GM19238 (cell line): ENCODE results near the gene LINC00632.
A peak's percentile ranks its signal among the peaks of the same experiment; 100 is the strongest.

Experiments used
- DNase-seq: peaks from one replicate; pipeline ENCODE4 v3.0.0; 2011; ENCODE audit warnings: low spot score; ENCODE audit not compliant: insufficient read length

LINC00632 gene

DNA sequence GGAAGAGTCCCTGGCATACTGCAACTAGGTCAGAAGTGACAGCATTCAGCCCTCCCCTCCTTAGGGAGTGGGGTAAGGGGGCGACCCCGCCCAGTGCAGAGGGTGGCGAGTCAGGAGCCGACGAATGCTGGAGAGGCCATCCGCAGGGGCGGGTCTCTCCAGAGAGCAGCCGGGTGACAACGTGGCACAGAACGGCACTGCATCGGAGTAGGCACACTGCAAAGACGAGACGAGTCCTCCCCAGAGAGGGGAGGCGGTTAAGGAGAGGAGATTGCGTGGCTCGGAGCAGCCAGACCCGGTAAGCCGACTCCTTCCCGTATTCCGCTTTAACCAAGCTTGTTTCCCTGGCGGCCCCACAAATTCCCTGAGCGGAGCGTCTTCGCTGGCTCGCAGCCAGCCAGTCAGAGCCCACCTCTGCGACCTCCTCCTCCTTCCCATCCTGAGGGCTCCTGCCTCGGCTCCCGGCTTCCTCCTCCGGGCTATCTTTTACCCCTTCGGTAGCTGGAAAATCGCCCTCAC lies 54.9 kb downstream of the LINC00632 start:
- no peak for DNase-seq

DNA sequence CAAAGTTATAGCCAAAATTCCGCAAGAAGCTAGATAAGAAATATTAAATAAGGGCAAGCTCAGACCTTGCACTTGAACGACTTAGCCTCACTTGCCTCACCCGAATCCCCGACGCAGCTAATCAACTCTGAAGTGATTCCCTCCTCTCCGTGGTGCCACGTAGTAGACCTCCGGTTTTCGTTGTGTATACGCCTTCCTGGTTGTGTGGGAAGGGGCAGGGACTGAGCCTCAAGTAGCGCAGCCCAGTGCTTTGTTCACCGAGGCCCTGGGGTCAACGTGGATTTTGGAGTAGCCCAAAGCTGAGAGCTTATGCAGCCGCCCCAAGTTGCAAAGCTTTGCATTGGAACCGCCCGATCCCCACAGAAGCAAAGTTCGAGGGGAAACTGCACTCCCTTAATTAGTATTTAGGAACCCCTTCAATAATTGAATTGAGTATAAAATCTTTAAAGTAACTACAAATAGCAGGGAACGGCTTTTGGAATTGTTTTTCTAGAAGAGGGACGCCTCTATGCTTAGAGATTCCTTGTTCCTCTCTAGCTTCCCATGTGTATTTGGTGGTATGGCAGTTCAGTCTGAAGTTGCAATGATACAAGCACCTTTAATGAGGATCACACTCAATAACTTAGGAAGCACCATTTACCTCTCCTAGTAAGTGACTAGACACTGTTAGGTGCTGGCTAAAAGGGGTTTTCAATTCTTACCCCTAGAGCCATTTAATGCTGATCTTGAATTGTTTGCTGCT lies 55.7 kb downstream of the LINC00632 start:
- no peak for DNase-seq

GRCh38 chrX:140766024-140766611 lies 56.6 kb downstream of the LINC00632 start:
- DNase-seq, result no peak

- DNase-seq, result no peak
These were observed 58.1 kb downstream of the LINC00632 start for GRCh38 chrX:140767646-140768045.

- no peak for DNase-seq
These were observed 65.7 kb downstream of the LINC00632 start for GRCh38 chrX:140775211-140775610.

- no peak for DNase-seq
These were observed 66.8 kb downstream of the LINC00632 start for GRCh38 chrX:140776320-140776719.

- no peak for DNase-seq
These were observed 85.1 kb downstream of the LINC00632 start for GRCh38 chrX:140794642-140795041.

- DNase-seq, result no peak
These were observed 89.7 kb downstream of the LINC00632 start for GRCh38 chrX:140799216-140799615.

DNA sequence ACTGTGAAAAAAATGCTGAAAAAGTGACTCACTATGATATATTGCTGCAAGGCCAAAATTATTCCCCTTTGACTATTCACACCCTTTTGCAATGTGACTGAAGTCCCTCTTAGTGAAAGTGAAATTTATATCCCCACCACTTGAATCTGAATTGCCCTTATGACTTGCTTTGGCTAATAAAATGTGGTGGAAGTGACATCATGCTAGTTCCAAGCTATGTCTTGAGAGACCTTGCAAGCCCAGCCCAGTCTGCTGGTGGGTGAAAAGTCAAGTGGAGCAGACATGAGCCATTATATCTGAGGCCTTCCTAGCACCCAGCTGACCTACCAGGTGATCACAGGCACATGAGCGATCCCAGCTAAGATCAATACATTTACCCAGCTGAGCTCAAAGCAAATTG lies 94.7 kb downstream of the LINC00632 start:
- DNase-seq, result no peak

- DNase-seq, result no peak
These were observed 106.3 kb downstream of the LINC00632 start for GRCh38 chrX:140815868-140816267.

GRCh38 chrX:140817943-140818342 lies 108.4 kb downstream of the LINC00632 start:
- DNase-seq, result peak; percentile 0

DNA sequence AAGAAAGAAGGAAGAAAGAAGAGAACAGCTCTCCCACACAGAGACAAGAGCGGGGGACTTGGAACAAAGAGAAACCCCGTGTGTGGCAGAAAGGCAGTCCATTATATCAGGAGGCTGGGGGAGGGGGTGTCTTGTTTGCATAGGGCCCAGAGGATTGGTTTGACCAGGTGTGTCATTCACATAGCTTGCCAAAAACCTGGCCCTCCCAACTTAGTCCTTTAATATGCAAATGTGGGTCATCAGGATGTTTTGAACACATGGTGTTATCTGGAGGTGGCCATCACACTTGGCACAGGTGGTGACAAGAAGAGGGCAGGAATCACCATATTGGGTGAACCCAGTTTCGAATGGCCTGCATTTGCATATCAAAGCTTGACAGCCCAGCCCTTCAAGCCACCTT lies 111.7 kb downstream of the LINC00632 start:
- no peak for DNase-seq

DNA sequence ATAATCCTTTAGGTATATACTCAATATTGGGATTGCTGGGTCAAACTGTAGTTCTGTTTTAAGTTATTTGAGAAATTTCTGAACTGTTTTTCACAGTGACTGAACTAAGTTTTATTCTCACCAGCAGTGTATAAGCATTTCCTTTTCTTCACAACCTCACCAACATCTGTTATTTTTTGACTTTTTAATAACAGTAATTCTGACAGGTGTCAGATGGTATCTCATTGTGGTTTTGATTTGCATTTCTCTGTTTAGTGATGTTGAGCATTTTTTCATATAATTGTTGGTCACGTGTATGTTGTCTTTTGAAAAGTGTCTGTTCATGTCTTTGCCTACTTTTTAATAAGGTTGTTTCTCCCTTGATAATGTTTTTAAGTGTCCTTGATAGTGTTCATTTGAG lies 112.6 kb downstream of the LINC00632 start:
- DNase-seq, result no peak

GRCh38 chrX:140822861-140823260 lies 113.3 kb downstream of the LINC00632 start:
- no peak for DNase-seq

GRCh38 chrX:140836874-140837273 lies 127.3 kb downstream of the LINC00632 start:
- DNase-seq, result no peak
